Measurements from ENCODE around the gene DIPK2A.

- TF ChIP-seq, protein P1, sequence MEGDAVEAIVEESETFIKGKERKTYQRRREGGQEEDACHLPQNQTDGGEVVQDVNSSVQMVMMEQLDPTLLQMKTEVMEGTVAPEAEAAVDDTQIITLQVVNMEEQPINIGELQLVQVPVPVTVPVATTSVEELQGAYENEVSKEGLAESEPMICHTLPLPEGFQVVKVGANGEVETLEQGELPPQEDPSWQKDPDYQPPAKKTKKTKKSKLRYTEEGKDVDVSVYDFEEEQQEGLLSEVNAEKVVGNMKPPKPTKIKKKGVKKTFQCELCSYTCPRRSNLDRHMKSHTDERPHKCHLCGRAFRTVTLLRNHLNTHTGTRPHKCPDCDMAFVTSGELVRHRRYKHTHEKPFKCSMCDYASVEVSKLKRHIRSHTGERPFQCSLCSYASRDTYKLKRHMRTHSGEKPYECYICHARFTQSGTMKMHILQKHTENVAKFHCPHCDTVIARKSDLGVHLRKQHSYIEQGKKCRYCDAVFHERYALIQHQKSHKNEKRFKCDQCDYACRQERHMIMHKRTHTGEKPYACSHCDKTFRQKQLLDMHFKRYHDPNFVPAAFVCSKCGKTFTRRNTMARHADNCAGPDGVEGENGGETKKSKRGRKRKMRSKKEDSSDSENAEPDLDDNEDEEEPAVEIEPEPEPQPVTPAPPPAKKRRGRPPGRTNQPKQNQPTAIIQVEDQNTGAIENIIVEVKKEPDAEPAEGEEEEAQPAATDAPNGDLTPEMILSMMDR (IDR thresholded peaks at IDR 0.05) = no peak
- TF ChIP-seq POLR2AphosphoS5 (IDR thresholded peaks at IDR 0.05) (no peak), POLR2A (IDR thresholded peaks at IDR 0.05; ENCODE audit: low read depth) (no peak)
Measured at GRCh38 chr3:143956838-143957237, 14.8 kb upstream of the DIPK2A start.

Measured in esophagus muscularis mucosa (tissue), 3 donors.